CD4-positive, CD25-positive, alpha-beta regulatory T cell (primary cell): ENCODE results near the gene OTULINL. TPM values are rescaled to one million over a fixed set of nuclear protein-coding genes. Genes with fewer than 3 reads are reported as not detected.

ENCODE experiments used
- ATAC-seq, 2 donors: fragments of 150-1000 bp; cut with Tn5 transposase; one replicate each; pipeline ENCODE4 v1.10.0; 2021; ENCODE audit warnings: low read depth in 2 of 2, moderate number of reproducible peaks in 2 of 2, moderate library complexity in 1 of 2
- DNase-seq, 3 donors: peaks; one replicate each; pipeline versions ENCODE4 v3.0.0 to v3.0.0-alpha.2; 2012 to 2022; ENCODE audit warnings: mixed read lengths in 1 of 3
- H3K27ac ChIP-seq: one replicate; pipeline ENCODE4 v1.7.0; 2013; ENCODE audit warnings: mild to moderate bottlenecking, low read length; ENCODE audit not compliant: insufficient read depth, poor library complexity, severe bottlenecking
- H3K27me3 ChIP-seq: one replicate; pipeline ENCODE4 v1.7.0; 2013; ENCODE audit warnings: low read length; ENCODE audit not compliant: control insufficient read depth, insufficient read depth
- H3K36me3 ChIP-seq: one replicate; pipeline ENCODE4 v1.7.0; 2013; ENCODE audit warnings: mild to moderate bottlenecking, low read length, moderate library complexity; ENCODE audit not compliant: control insufficient read depth, insufficient read depth
- H3K4me1 ChIP-seq: 2 replicates; pipeline ENCODE4 v1.7.0; 2013; ENCODE audit warnings: mild to moderate bottlenecking, low read length; ENCODE audit not compliant: insufficient read depth, control insufficient read depth, poor library complexity, severe bottlenecking
- H3K4me3 ChIP-seq: one replicate; pipeline ENCODE4 v1.7.0; 2013; ENCODE audit warnings: low read depth, mild to moderate bottlenecking, low read length, moderate library complexity
- H3K9me3 ChIP-seq, 2 experiments: 1 replicate in 1 of 2; 2 replicates in 1 of 2; pipeline ENCODE4 v1.7.0; 2013; ENCODE audit warnings: low read length in 2 of 2, mild to moderate bottlenecking in 1 of 2, moderate library complexity in 1 of 2; ENCODE audit not compliant: control insufficient read depth in 2 of 2
- H3K27ac Mint-ChIP-seq, 3 donors: one replicate each; pipeline ENCODE4 v1.8.0; 2020 to 2022; ENCODE audit warnings: mild to moderate bottlenecking in 3 of 3, mixed read lengths in 3 of 3, moderate library complexity in 2 of 3
- H3K27me3 Mint-ChIP-seq: one replicate; pipeline ENCODE4 v1.8.0; 2022; ENCODE audit warnings: mild to moderate bottlenecking, mixed read lengths
- H3K36me3 Mint-ChIP-seq: one replicate; pipeline ENCODE4 v1.8.0; 2020; ENCODE audit warnings: mixed read lengths
- H3K4me1 Mint-ChIP-seq, 4 donors: one replicate each; pipeline ENCODE4 v1.8.0; 2020 to 2022; ENCODE audit warnings: mixed read lengths in 4 of 4, mild to moderate bottlenecking in 1 of 4
- H3K4me3 Mint-ChIP-seq, 4 donors: one replicate each; pipeline ENCODE4 v1.8.0; 2020 to 2022; ENCODE audit warnings: mild to moderate bottlenecking in 4 of 4, mixed read lengths in 4 of 4, moderate library complexity in 3 of 4
- H3K9me3 Mint-ChIP-seq, 7 donors: one replicate each; pipeline ENCODE4 v1.8.0; 2020 to 2022; ENCODE audit warnings: mixed read lengths in 7 of 7, mild to moderate bottlenecking in 3 of 7, moderate library complexity in 2 of 7
- polyA plus RNA-seq, 4 donors: library from polyadenylated mRNA; unstranded; fragments of 300-500 nt; fragmentation: Illumina TruSeq; gene quantifications; one replicate each; pipeline ENCODE4 v1.2.3, GENCODE V29; 2021
- total RNA-seq: library from RNA; stranded (reverse); gene quantifications from one replicate; pipeline ENCODE4 v1.2.3, GENCODE V29; 2022

The OTULINL gene
- total and polyA plus RNA-seq, 5 donors from 2014 or later = 41.5 to 69.4 (median 49.9) TPM

GRCh38 chr5:14576206-14576605 is 5.4 kb upstream of the OTULINL start:
- Histone ChIP-seq H3K4me1 (peaks cover 4% of the 10 kb centered on the region), H3K9me3 (no peaks in the 10 kb centered on the region), H3K27me3 (no peaks in the 10 kb centered on the region), H3K36me3 (no peaks in the 10 kb centered on the region), H3K4me3 (no peak overlapping the region), H3K27ac (no peak overlapping the region)
- Mint-ChIP-seq H3K27ac (no peak overlapping the region), H3K9me3 (peaks cover 0 to 2% (median 0%) of the 10 kb centered on the region in 7 donors), H3K36me3 (no peaks in the 10 kb centered on the region), H3K27me3 (peaks cover 15% of the 10 kb centered on the region), H3K4me3 (peak overlapping the region in 1 of 4 donors; percentile 1), H3K4me1 (peaks cover 6 to 10% (median 7%) of the 10 kb centered on the region in 4 donors)
- DNase-seq (no peak), ATAC-seq (no peak)

- Histone ChIP-seq H3K27me3 (no peaks in the 10 kb centered on the region), H3K9me3 (no peaks in the 10 kb centered on the region), H3K36me3 (no peaks in the 10 kb centered on the region), H3K27ac (no peak overlapping the region), H3K4me1 (peaks cover 6% of the 10 kb centered on the region), H3K4me3 (no peak overlapping the region)
- peaks cover 0 to 2% (median 0%) of the 10 kb centered on the region in 7 donors for H3K9me3 Mint-ChIP-seq
- H3K4me3 Mint-ChIP-seq = no peak overlapping the region
- peaks cover 6 to 10% (median 7%) of the 10 kb centered on the region in 4 donors for H3K4me1 Mint-ChIP-seq
- peaks cover 15% of the 10 kb centered on the region for H3K27me3 Mint-ChIP-seq
- ATAC-seq = no peak
- DNase-seq = no peak
- no peaks in the 10 kb centered on the region for H3K36me3 Mint-ChIP-seq
- H3K27ac Mint-ChIP-seq = no peak overlapping the region
Measured at GRCh38 chr5:14577079-14577725, 4.4 kb upstream of the OTULINL start.

GRCh38 chr5:14577971-14578370 is 3.6 kb upstream of the OTULINL start:
- Histone ChIP-seq H3K27me3 (no peaks in the 10 kb centered on the region), H3K4me1 (peaks cover 13% of the 10 kb centered on the region), H3K4me3 (no peak overlapping the region), H3K9me3 (no peaks in the 10 kb centered on the region), H3K36me3 (no peaks in the 10 kb centered on the region), H3K27ac (no peak overlapping the region)
- Mint-ChIP-seq H3K36me3 (no peaks in the 10 kb centered on the region), H3K4me1 (peaks cover 7 to 17% (median 9%) of the 10 kb centered on the region in 4 donors), H3K4me3 (peak overlapping the region in 2 of 4 donors; percentile 11 to 73), H3K27ac (no peak overlapping the region), H3K27me3 (peaks cover 15% of the 10 kb centered on the region), H3K9me3 (no peaks in the 10 kb centered on the region)
- ATAC-seq (no peak), DNase-seq (no peak)

GRCh38 chr5:14579246-14579645 is 2.3 kb upstream of the OTULINL start:
- peaks cover 26% of the 10 kb centered on the region for H3K4me1 ChIP-seq
- DNase-seq (no peak), ATAC-seq (no peak)
- no peaks in the 10 kb centered on the region for H3K27me3 ChIP-seq
- no peak overlapping the region for H3K4me3 Mint-ChIP-seq
- H3K27ac ChIP-seq = no peak overlapping the region
- H3K36me3 Mint-ChIP-seq = no peaks in the 10 kb centered on the region
- H3K4me3 ChIP-seq = no peak overlapping the region
- H3K36me3 ChIP-seq = no peaks in the 10 kb centered on the region
- H3K9me3 Mint-ChIP-seq = no peaks in the 10 kb centered on the region
- no peaks in the 10 kb centered on the region for H3K9me3 ChIP-seq
- no peak overlapping the region for H3K27ac Mint-ChIP-seq
- peaks cover 11% of the 10 kb centered on the region for H3K27me3 Mint-ChIP-seq
- H3K4me1 Mint-ChIP-seq = peaks cover 8 to 26% (median 20%) of the 10 kb centered on the region in 4 donors

GRCh38 chr5:14579731-14580397 is 1.7 kb upstream of the OTULINL start:
- no peak overlapping the region for H3K27ac Mint-ChIP-seq
- H3K27me3 Mint-ChIP-seq = peaks cover 11% of the 10 kb centered on the region
- H3K4me3 Mint-ChIP-seq = peak overlapping the region in 3 of 4 donors; percentile 75 to 95 (median 79)

GRCh38 chr5:14580398-14581034 is 1.1 kb upstream of the OTULINL start:
- ATAC-seq = no peak
- peaks cover 15 to 39% (median 28%) of the 10 kb centered on the region in 4 donors for H3K4me1 Mint-ChIP-seq
- peak overlapping the region in 2 of 3 donors; percentile 69 to 75 for H3K27ac Mint-ChIP-seq
- Histone ChIP-seq H3K4me3 (peak overlapping the region; percentile 37), H3K9me3 (no peaks in the 10 kb centered on the region), H3K36me3 (no peaks in the 10 kb centered on the region), H3K27ac (no peak overlapping the region), H3K27me3 (no peaks in the 10 kb centered on the region), H3K4me1 (peaks cover 39% of the 10 kb centered on the region)
- H3K27me3 Mint-ChIP-seq = peaks cover 11% of the 10 kb centered on the region
- DNase-seq = no peak
- H3K9me3 Mint-ChIP-seq = no peaks in the 10 kb centered on the region
- peak overlapping the region; percentile 75 to 95 (median 80) for H3K4me3 Mint-ChIP-seq
- peaks cover 3% of the 10 kb centered on the region for H3K36me3 Mint-ChIP-seq

More at GRCh38 chr5:14579731-14580397, 1.7 kb upstream of the OTULINL start:
- Histone ChIP-seq H3K4me1 (peaks cover 32% of the 10 kb centered on the region), H3K9me3 (no peaks in the 10 kb centered on the region), H3K27me3 (no peaks in the 10 kb centered on the region), H3K27ac (no peak overlapping the region), H3K4me3 (no peak overlapping the region), H3K36me3 (no peaks in the 10 kb centered on the region)
- DNase-seq (no peak), ATAC-seq (no peak)
- H3K36me3 Mint-ChIP-seq = peaks cover 2% of the 10 kb centered on the region
- peaks cover 14 to 32% (median 26%) of the 10 kb centered on the region in 4 donors for H3K4me1 Mint-ChIP-seq
- H3K9me3 Mint-ChIP-seq = no peaks in the 10 kb centered on the region

- H3K4me1 ChIP-seq = peaks cover 50% of the 10 kb centered on the region
- peaks cover 22 to 54% (median 40%) of the 10 kb centered on the region in 4 donors for H3K4me1 Mint-ChIP-seq
- H3K4me3 Mint-ChIP-seq = peak overlapping the region; percentile 91 to 97 (median 94)
- no peaks in the 10 kb centered on the region for H3K9me3 Mint-ChIP-seq
- H3K36me3 Mint-ChIP-seq = peaks cover 3% of the 10 kb centered on the region
- peaks cover 9% of the 10 kb centered on the region for H3K27me3 Mint-ChIP-seq
- H3K27ac Mint-ChIP-seq = peak overlapping the region; percentile 84 to 93 (median 85)
- H3K9me3 ChIP-seq = no peaks in the 10 kb centered on the region
- H3K4me3 ChIP-seq = peak overlapping the region; percentile 77
- ATAC-seq (peak; percentile 88), DNase-seq (peak; percentile 70 to 92 (median 85))
- no peaks in the 10 kb centered on the region for H3K27me3 ChIP-seq
- no peaks in the 10 kb centered on the region for H3K36me3 ChIP-seq
- peak overlapping the region; percentile 83 for H3K27ac ChIP-seq
Measured at GRCh38 chr5:14581891-14582796, 552 bp downstream of the OTULINL start.
